SK-N-SH treated with all-trans-retinoic acid at 6 μM for 48 hours (cell line): ENCODE results near the gene CYRIA.

Experiments
- PPARA ChIP-seq: fragments of 250-450 bp; sonication (Bioruptor Pico); IDR thresholded peaks from 2 replicates; pipeline ENCODE4 v1.5.0; 2020; ENCODE audit warnings: mild to moderate bottlenecking, borderline replicate concordance
- ZFP3 ChIP-seq: fragments of 250-450 bp; sonication (Bioruptor Pico); IDR thresholded peaks from 2 replicates; pipeline ENCODE4 v1.5.0; 2020; ENCODE audit warnings: mild to moderate bottlenecking, moderate library complexity
- ZFP30 ChIP-seq: fragments of 450-650 bp; formaldehyde crosslinking; IDR thresholded peaks from 2 replicates; pipeline ENCODE4 v1.5.0; 2022; ENCODE audit warnings: mild to moderate bottlenecking, moderate library complexity
- ZNF8 ChIP-seq: fragments of 450-650 bp; formaldehyde crosslinking; IDR thresholded peaks from 2 replicates; pipeline ENCODE4 v1.5.0; 2020; ENCODE audit warnings: mild to moderate bottlenecking, moderate library complexity
- TF ChIP-seq, protein P1 (sequence below): fragments of 250-450 bp; sonication (Bioruptor Pico); IDR thresholded peaks from 2 replicates; pipeline ENCODE4 v1.5.0; 2020; ENCODE audit warnings: mild to moderate bottlenecking, moderate library complexity
- TF ChIP-seq, protein P2 (sequence below): fragments of 250-450 bp; sonication (Bioruptor Pico); IDR thresholded peaks from 2 replicates; pipeline ENCODE4 v1.8.0; 2020; ENCODE audit warnings: mild to moderate bottlenecking, moderate library complexity, borderline replicate concordance
- TF ChIP-seq, protein P3 (sequence below): fragments of 250-450 bp; sonication (Bioruptor Pico); IDR thresholded peaks from 2 replicates; pipeline ENCODE4 v1.5.1; 2020; ENCODE audit warnings: low read depth, mild to moderate bottlenecking, moderate library complexity

DNA sequence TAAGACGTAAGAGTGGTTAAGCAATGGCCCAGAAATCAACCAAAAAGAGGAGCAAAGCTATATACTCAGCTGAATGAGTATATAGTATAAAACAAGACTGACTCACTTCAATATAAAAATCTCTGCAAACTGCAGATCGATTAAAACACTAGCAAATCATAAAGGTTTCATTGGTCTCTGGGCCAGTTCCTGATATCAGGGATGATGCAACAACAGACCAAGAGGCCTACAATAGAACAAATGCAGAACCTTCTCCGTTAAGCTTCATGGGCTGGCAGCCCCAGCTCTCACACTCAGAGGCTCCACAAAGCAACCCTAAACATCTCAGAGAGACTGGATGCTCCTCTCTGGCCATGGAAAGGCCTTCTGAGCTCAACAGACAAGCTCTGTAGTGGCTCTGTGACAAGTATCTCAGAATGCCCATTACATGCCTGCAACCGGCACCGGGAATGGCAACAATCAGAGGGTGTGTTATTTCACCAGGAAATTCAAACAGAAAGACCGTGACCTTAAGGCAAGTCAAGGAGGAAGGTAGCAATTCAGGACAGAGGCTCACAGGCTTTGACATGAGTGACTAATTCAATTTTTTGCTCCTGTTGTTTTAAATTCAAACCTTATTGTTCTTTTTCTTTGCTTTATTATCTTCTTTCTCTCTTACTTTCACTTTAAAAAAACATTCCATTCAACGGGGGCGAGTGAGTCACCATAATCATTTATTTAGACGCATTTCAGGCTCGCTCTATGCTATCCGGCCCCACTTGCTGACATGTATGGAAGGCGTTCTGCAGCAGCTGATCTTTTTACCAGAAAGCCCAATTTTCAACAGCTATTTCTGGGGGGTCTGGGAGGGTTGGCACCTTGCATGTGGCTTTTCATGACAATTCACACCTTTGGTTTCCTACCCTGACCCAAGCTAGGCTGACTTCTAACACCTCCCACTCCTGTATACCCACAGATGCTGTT, 15.1 kb downstream of the CYRIA start:
- TF ChIP-seq ZNF8 (CRISPR knock-in tag) (no peak), ZFP30 (CRISPR knock-in tag) (no peak), PPARA (no peak), ZFP3 (no peak)
- TF ChIP-seq, protein P1, sequence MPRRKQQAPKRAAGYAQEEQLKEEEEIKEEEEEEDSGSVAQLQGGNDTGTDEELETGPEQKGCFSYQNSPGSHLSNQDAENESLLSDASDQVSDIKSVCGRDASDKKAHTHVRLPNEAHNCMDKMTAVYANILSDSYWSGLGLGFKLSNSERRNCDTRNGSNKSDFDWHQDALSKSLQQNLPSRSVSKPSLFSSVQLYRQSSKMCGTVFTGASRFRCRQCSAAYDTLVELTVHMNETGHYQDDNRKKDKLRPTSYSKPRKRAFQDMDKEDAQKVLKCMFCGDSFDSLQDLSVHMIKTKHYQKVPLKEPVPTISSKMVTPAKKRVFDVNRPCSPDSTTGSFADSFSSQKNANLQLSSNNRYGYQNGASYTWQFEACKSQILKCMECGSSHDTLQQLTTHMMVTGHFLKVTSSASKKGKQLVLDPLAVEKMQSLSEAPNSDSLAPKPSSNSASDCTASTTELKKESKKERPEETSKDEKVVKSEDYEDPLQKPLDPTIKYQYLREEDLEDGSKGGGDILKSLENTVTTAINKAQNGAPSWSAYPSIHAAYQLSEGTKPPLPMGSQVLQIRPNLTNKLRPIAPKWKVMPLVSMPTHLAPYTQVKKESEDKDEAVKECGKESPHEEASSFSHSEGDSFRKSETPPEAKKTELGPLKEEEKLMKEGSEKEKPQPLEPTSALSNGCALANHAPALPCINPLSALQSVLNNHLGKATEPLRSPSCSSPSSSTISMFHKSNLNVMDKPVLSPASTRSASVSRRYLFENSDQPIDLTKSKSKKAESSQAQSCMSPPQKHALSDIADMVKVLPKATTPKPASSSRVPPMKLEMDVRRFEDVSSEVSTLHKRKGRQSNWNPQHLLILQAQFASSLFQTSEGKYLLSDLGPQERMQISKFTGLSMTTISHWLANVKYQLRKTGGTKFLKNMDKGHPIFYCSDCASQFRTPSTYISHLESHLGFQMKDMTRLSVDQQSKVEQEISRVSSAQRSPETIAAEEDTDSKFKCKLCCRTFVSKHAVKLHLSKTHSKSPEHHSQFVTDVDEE (CRISPR knock-in tag) = no peak
- TF ChIP-seq, protein P2, sequence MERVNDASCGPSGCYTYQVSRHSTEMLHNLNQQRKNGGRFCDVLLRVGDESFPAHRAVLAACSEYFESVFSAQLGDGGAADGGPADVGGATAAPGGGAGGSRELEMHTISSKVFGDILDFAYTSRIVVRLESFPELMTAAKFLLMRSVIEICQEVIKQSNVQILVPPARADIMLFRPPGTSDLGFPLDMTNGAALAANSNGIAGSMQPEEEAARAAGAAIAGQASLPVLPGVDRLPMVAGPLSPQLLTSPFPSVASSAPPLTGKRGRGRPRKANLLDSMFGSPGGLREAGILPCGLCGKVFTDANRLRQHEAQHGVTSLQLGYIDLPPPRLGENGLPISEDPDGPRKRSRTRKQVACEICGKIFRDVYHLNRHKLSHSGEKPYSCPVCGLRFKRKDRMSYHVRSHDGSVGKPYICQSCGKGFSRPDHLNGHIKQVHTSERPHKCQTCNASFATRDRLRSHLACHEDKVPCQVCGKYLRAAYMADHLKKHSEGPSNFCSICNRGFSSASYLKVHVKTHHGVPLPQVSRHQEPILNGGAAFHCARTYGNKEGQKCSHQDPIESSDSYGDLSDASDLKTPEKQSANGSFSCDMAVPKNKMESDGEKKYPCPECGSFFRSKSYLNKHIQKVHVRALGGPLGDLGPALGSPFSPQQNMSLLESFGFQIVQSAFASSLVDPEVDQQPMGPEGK (CRISPR knock-in tag) = no peak
- TF ChIP-seq, protein P3, sequence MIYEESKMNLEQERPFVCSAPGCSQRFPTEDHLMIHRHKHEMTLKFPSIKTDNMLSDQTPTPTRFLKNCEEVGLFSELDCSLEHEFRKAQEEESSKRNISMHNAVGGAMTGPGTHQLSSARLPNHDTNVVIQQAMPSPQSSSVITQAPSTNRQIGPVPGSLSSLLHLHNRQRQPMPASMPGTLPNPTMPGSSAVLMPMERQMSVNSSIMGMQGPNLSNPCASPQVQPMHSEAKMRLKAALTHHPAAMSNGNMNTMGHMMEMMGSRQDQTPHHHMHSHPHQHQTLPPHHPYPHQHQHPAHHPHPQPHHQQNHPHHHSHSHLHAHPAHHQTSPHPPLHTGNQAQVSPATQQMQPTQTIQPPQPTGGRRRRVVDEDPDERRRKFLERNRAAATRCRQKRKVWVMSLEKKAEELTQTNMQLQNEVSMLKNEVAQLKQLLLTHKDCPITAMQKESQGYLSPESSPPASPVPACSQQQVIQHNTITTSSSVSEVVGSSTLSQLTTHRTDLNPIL (CRISPR knock-in tag) = no peak
